B cell (primary cell): ENCODE data around the gene RAI2.

ENCODE experiments used
- EZH2 ChIP-seq: IDR thresholded peaks from 2 replicates; pipeline ENCODE4 v1.6.1; 2012; ENCODE audit warnings: borderline replicate concordance, low read depth, mild to moderate bottlenecking, moderate library complexity, low read length; ENCODE audit not compliant: insufficient read depth, poor library complexity, severe bottlenecking
- TF ChIP-seq, protein P1 (sequence below): fragments of 200-600 bp; IDR thresholded peaks from one replicate; pipeline ENCODE4 v1.8.0; 2022; ENCODE audit warnings: antibody characterized with exemption, mild to moderate bottlenecking

DNA sequence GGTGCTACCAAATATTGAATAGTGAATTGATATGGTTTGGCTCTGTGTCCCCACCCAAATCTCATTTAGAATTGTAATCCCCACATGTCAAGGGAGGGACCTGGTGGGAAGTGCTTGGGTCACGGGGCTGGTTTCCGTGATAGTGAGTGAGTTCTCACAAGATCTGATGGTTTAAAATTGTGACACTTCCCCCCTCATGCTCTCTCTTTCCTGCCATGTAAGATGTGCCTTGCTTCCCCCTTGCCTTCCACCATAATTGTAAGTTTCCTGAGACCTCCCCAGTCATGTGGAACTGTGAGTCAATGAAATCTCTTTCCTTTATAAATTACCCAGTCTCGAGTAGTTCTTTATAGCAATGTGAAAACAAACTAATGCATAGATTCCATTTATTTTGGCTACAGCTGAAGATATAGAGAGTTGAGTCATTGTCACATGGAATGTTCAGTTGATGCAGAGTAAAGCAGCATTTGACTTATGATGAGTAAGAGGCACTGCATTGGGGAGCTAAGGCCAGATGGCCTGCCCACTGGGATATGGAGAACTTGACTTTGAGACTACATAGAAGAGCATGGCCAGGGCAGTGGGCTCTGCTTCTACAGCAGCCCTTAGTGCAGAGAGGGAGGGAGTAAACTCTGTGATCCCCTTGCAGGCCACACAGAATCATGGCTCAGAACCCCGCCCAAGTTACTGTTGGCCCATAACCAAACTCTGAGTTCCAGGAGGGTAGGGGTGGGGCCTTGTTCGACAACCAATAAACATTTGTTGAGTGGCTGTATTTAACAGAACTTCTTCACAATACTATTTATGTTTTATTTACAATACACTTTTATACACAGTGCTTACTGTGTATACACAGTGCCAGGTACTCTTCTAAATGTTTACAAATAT is 34.2 kb downstream of the RAI2 start:
- TF ChIP-seq, protein P1, sequence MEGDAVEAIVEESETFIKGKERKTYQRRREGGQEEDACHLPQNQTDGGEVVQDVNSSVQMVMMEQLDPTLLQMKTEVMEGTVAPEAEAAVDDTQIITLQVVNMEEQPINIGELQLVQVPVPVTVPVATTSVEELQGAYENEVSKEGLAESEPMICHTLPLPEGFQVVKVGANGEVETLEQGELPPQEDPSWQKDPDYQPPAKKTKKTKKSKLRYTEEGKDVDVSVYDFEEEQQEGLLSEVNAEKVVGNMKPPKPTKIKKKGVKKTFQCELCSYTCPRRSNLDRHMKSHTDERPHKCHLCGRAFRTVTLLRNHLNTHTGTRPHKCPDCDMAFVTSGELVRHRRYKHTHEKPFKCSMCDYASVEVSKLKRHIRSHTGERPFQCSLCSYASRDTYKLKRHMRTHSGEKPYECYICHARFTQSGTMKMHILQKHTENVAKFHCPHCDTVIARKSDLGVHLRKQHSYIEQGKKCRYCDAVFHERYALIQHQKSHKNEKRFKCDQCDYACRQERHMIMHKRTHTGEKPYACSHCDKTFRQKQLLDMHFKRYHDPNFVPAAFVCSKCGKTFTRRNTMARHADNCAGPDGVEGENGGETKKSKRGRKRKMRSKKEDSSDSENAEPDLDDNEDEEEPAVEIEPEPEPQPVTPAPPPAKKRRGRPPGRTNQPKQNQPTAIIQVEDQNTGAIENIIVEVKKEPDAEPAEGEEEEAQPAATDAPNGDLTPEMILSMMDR = no peak
- TF ChIP-seq EZH2 = no peak
